Natural killer cell treated with Interleukin-12 subunit alpha and Interleukin-12 subunit beta and Interleukin-15 and Interleukin-18, amount 100 ng/mL, for 72 hours (primary cell): ENCODE measurements around the gene PAK4. TPM values are rescaled to one million over a fixed set of nuclear protein-coding genes. Genes with fewer than 3 reads are reported as not detected.

Experiments
- ATAC-seq, 2 donors: fragments of 150-1000 bp; cut with Tn5 transposase in 1 of 2; sonication (Bioruptor Pico), chemical (Tn5 transposase) in 1 of 2; 2 replicates each; pipeline ENCODE4 v1.10.0; 2021
- DNase-seq: peaks from one replicate; pipeline ENCODE4 v3.0.0; 2022; ENCODE audit warnings: low spot score
- H3K27ac Mint-ChIP-seq, 2 donors: 1 replicate in 1 of 2; 2 replicates in 1 of 2; pipeline ENCODE4 v1.8.0; 2022; ENCODE audit warnings: mixed read lengths in 2 of 2, mild to moderate bottlenecking in 1 of 2, moderate library complexity in 1 of 2
- H3K27me3 Mint-ChIP-seq, 2 donors: 1 replicate in 1 of 2; 2 replicates in 1 of 2; pipeline ENCODE4 v1.8.0; 2022; ENCODE audit warnings: mixed read lengths in 2 of 2
- H3K36me3 Mint-ChIP-seq: one replicate; pipeline ENCODE4 v1.8.0; 2022; ENCODE audit warnings: mixed read lengths
- H3K4me1 Mint-ChIP-seq, 2 donors: 1 replicate in 1 of 2; 2 replicates in 1 of 2; pipeline ENCODE4 v1.8.0; 2022; ENCODE audit warnings: low read depth in 2 of 2, mixed read lengths in 2 of 2, mild to moderate bottlenecking in 1 of 2
- H3K4me3 Mint-ChIP-seq: one replicate; pipeline ENCODE4 v1.8.0; 2022; ENCODE audit warnings: mixed read lengths
- H3K9me3 Mint-ChIP-seq: 2 replicates; pipeline ENCODE4 v1.8.0; 2022; ENCODE audit warnings: mixed read lengths
- total RNA-seq, 2 donors: library from RNA; stranded (reverse); gene quantifications; one replicate each; pipeline ENCODE4 v1.2.3, GENCODE V29; 2022

The PAK4 gene
- total RNA-seq, 2 donors from 2014 or later: 18.3 to 22.9 TPM

- ATAC-seq (no peak), DNase-seq (no peak)
- no peak overlapping the region for H3K27ac Mint-ChIP-seq
- H3K36me3 Mint-ChIP-seq: no peaks in the 10 kb centered on the region
- H3K27me3 Mint-ChIP-seq: peaks cover 10 to 21% of the 10 kb centered on the region in 2 donors
- H3K4me1 Mint-ChIP-seq: peaks cover 6 to 10% of the 10 kb centered on the region in 2 donors
- H3K9me3 Mint-ChIP-seq: no peaks in the 10 kb centered on the region
- no peak overlapping the region for H3K4me3 Mint-ChIP-seq
Observed at GRCh38 chr19:39190768-39191167, 65.2 kb downstream of the PAK4 start.

- Mint-ChIP-seq H3K27ac (no peak overlapping the region), H3K9me3 (no peaks in the 10 kb centered on the region), H3K27me3 (peaks cover 20 to 26% of the 10 kb centered on the region in 2 donors), H3K4me3 (no peak overlapping the region), H3K4me1 (peaks cover 7 to 14% of the 10 kb centered on the region in 2 donors), H3K36me3 (peaks cover 6% of the 10 kb centered on the region)
- ATAC-seq (no peak), DNase-seq (no peak)
Observed at GRCh38 chr19:39192846-39193245, 67.3 kb downstream of the PAK4 start.

- peak in 1 of 2 donors; percentile 16 for ATAC-seq
- H3K27ac Mint-ChIP-seq: no peak overlapping the region
- H3K9me3 Mint-ChIP-seq: no peaks in the 10 kb centered on the region
- peaks cover 27 to 28% of the 10 kb centered on the region in 2 donors for H3K27me3 Mint-ChIP-seq
- no peak overlapping the region for H3K4me3 Mint-ChIP-seq
- DNase-seq: no peak
- peaks cover 6% of the 10 kb centered on the region for H3K36me3 Mint-ChIP-seq
- H3K4me1 Mint-ChIP-seq: peaks cover 7 to 13% of the 10 kb centered on the region in 2 donors
Observed at GRCh38 chr19:39193803-39194202, 68.2 kb downstream of the PAK4 start.

- H3K27ac Mint-ChIP-seq: no peak overlapping the region
- H3K4me1 Mint-ChIP-seq: peaks cover 7 to 10% of the 10 kb centered on the region in 2 donors
- H3K36me3 Mint-ChIP-seq: peaks cover 6% of the 10 kb centered on the region
- ATAC-seq: no peak
- DNase-seq: no peak
- H3K27me3 Mint-ChIP-seq: peaks cover 30 to 34% of the 10 kb centered on the region in 2 donors
- H3K9me3 Mint-ChIP-seq: no peaks in the 10 kb centered on the region
- H3K4me3 Mint-ChIP-seq: no peak overlapping the region
Observed at GRCh38 chr19:39194832-39195542, 69.4 kb downstream of the PAK4 start.

GRCh38 chr19:39195755-39196154 is 70.2 kb downstream of the PAK4 start:
- Mint-ChIP-seq H3K36me3 (peaks cover 6% of the 10 kb centered on the region), H3K27me3 (peaks cover 34 to 38% of the 10 kb centered on the region in 2 donors), H3K4me1 (peaks cover 7 to 10% of the 10 kb centered on the region in 2 donors), H3K4me3 (peak overlapping the region; percentile 36), H3K27ac (no peak overlapping the region), H3K9me3 (no peaks in the 10 kb centered on the region)
- DNase-seq (no peak), ATAC-seq (no peak)

GRCh38 chr19:39196320-39196719 is 70.7 kb downstream of the PAK4 start:
- no peaks in the 10 kb centered on the region for H3K9me3 Mint-ChIP-seq
- ATAC-seq (no peak), DNase-seq (no peak)
- peaks cover 6% of the 10 kb centered on the region for H3K36me3 Mint-ChIP-seq
- peaks cover 38 to 44% of the 10 kb centered on the region in 2 donors for H3K27me3 Mint-ChIP-seq
- H3K4me1 Mint-ChIP-seq: peaks cover 7 to 10% of the 10 kb centered on the region in 2 donors
- no peak overlapping the region for H3K4me3 Mint-ChIP-seq
- H3K27ac Mint-ChIP-seq: no peak overlapping the region

- Mint-ChIP-seq H3K4me1 (peaks cover 7 to 10% of the 10 kb centered on the region in 2 donors), H3K27me3 (peaks cover 42 to 50% of the 10 kb centered on the region in 2 donors), H3K9me3 (no peaks in the 10 kb centered on the region), H3K36me3 (peaks cover 6% of the 10 kb centered on the region), H3K4me3 (peak within 1 kb of the TSS; percentile 63), H3K27ac (no peak within 1 kb of the TSS)
- ATAC-seq: no peak
- DNase-seq: no peak
Observed at GRCh38 chr19:39196860-39197562, 71.4 kb downstream of the PAK4 start, which contains the start of gene NCCRP1. TSS of gene NCCRP1 (plus strand) at chr19:39196964. CDS start at chr19:39196983, 19 bp downstream.

- peaks cover 7 to 10% of the 10 kb centered on the region in 2 donors for H3K4me1 Mint-ChIP-seq
- no peaks in the 10 kb centered on the region for H3K9me3 Mint-ChIP-seq
- peaks cover 6% of the 10 kb centered on the region for H3K36me3 Mint-ChIP-seq
- no peak for ATAC-seq
- no peak for DNase-seq
- H3K27me3 Mint-ChIP-seq: peaks cover 42 to 50% of the 10 kb centered on the region in 2 donors
- H3K4me3 Mint-ChIP-seq: no peak overlapping the region
- no peak overlapping the region for H3K27ac Mint-ChIP-seq
Observed at GRCh38 chr19:39197808-39198207, 72.2 kb downstream of the PAK4 start.

- Mint-ChIP-seq H3K36me3 (peaks cover 6% of the 10 kb centered on the region), H3K9me3 (no peaks in the 10 kb centered on the region), H3K4me3 (no peak overlapping the region), H3K27me3 (peaks cover 42 to 51% of the 10 kb centered on the region in 2 donors), H3K4me1 (peaks cover 7 to 10% of the 10 kb centered on the region in 2 donors), H3K27ac (no peak overlapping the region)
- ATAC-seq (no peak), DNase-seq (no peak)
Observed at GRCh38 chr19:39199025-39199424, 73.4 kb downstream of the PAK4 start.

- ATAC-seq (no peak), DNase-seq (no peak)
- peaks cover 42 to 56% of the 10 kb centered on the region in 2 donors for H3K27me3 Mint-ChIP-seq
- H3K4me3 Mint-ChIP-seq: no peak overlapping the region
- no peaks in the 10 kb centered on the region for H3K9me3 Mint-ChIP-seq
- peaks cover 6% of the 10 kb centered on the region for H3K36me3 Mint-ChIP-seq
- no peak overlapping the region for H3K27ac Mint-ChIP-seq
- peaks cover 7% of the 10 kb centered on the region in 2 donors for H3K4me1 Mint-ChIP-seq
Observed at GRCh38 chr19:39200066-39200802, 74.6 kb downstream of the PAK4 start.

GRCh38 chr19:39200803-39201115 is 75.2 kb downstream of the PAK4 start:
- Mint-ChIP-seq H3K4me3 (no peak overlapping the region), H3K36me3 (peaks cover 6% of the 10 kb centered on the region), H3K27me3 (peaks cover 38 to 51% of the 10 kb centered on the region in 2 donors), H3K27ac (no peak overlapping the region), H3K9me3 (no peaks in the 10 kb centered on the region), H3K4me1 (peaks cover 7% of the 10 kb centered on the region in 2 donors)
- DNase-seq: no peak
- ATAC-seq: no peak

- ATAC-seq (no peak), DNase-seq (no peak)
- no peaks in the 10 kb centered on the region for H3K9me3 Mint-ChIP-seq
- H3K27ac Mint-ChIP-seq: no peak overlapping the region
- H3K27me3 Mint-ChIP-seq: peaks cover 30 to 39% of the 10 kb centered on the region in 2 donors
- H3K4me3 Mint-ChIP-seq: no peak overlapping the region
- H3K36me3 Mint-ChIP-seq: no peaks in the 10 kb centered on the region
- no peaks in the 10 kb centered on the region for H3K4me1 Mint-ChIP-seq
Observed at GRCh38 chr19:39202998-39203355, 77.4 kb downstream of the PAK4 start.

- Mint-ChIP-seq H3K27me3 (peaks cover 25 to 33% of the 10 kb centered on the region in 2 donors), H3K4me1 (no peaks in the 10 kb centered on the region), H3K9me3 (no peaks in the 10 kb centered on the region), H3K27ac (no peak within 1 kb of the TSS), H3K36me3 (no peaks in the 10 kb centered on the region), H3K4me3 (no peak within 1 kb of the TSS)
- DNase-seq (no peak), ATAC-seq (no peak)
Observed at GRCh38 chr19:39203372-39204341, 78.1 kb downstream of the PAK4 start, which contains the start of gene SYCN. TSS of gene SYCN (minus strand) at chr19:39204263. CDS start at chr19:39204254, 9 bp downstream.
